Erythroblast (primary cell): ENCODE results near the gene TALDO1.

ENCODE experiments used
- GATA1 ChIP-seq: IDR thresholded peaks from 2 replicates; pipeline ENCODE4 v1.6.1; 2011; ENCODE audit warnings: low read depth, mild to moderate bottlenecking, control low read depth, low read length, moderate library complexity
- POLR2A ChIP-seq: IDR thresholded peaks from 2 replicates; pipeline ENCODE4 v1.6.1; 2011; ENCODE audit warnings: mild to moderate bottlenecking, low read length

DNA sequence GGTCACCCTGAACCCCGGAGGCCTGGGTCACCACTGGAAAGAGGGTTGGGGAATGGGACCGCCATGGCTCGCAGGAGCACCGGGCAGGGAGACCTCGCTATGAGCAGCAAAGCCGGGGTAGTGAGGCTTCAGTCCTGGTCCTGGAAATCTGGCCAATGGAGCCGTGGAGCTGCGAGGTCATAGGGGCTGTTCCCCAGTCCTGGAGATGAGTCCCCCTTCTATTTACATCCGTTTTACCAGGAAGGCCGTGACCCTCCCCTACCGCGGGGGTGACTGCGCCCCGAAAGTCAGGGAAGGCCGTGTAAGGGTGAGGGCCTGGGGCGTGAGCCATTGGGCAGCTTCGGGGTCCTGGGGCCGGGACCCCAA lies 57.3 kb downstream of the TALDO1 start:
- TF ChIP-seq POLR2A (no peak), GATA1 (no peak)
